ENCODE results near the gene HABP2. TPM values are rescaled to one million over a fixed set of nuclear protein-coding genes. Genes with fewer than 3 reads are reported as not detected.

The HABP2 gene
- total RNA-seq: 0.63 TPM in 1 of 2 replicates, not detected in the other

GRCh38 chr10:113552701-113553100, at the start of gene HABP2:
Gene HABP2, plus strand, starts transcription at chr10:113553053. Its CDS starts 69 bp downstream, at chr10:113553122.
- H3K4me3 ChIP-seq (ENCODE audit: low read depth, low read length): peak within 1 kb of the TSS; percentile 33
- TF ChIP-seq, protein P1, sequence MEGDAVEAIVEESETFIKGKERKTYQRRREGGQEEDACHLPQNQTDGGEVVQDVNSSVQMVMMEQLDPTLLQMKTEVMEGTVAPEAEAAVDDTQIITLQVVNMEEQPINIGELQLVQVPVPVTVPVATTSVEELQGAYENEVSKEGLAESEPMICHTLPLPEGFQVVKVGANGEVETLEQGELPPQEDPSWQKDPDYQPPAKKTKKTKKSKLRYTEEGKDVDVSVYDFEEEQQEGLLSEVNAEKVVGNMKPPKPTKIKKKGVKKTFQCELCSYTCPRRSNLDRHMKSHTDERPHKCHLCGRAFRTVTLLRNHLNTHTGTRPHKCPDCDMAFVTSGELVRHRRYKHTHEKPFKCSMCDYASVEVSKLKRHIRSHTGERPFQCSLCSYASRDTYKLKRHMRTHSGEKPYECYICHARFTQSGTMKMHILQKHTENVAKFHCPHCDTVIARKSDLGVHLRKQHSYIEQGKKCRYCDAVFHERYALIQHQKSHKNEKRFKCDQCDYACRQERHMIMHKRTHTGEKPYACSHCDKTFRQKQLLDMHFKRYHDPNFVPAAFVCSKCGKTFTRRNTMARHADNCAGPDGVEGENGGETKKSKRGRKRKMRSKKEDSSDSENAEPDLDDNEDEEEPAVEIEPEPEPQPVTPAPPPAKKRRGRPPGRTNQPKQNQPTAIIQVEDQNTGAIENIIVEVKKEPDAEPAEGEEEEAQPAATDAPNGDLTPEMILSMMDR (conservative IDR thresholded peaks at IDR 0.05; ENCODE audit: low read depth, low read length): no peak
- peak; percentile 69 for DNase-seq (ENCODE audit: low read depth)

GRCh38 chr10:113503930-113504329, 48.9 kb upstream of the HABP2 start:
- TF ChIP-seq, protein P1 (conservative IDR thresholded peaks at IDR 0.05; ENCODE audit: low read depth, low read length): no peak
- DNase-seq (ENCODE audit: low read depth): no peak
- no peak overlapping the region for H3K4me3 ChIP-seq (ENCODE audit: low read depth, low read length)

DNA sequence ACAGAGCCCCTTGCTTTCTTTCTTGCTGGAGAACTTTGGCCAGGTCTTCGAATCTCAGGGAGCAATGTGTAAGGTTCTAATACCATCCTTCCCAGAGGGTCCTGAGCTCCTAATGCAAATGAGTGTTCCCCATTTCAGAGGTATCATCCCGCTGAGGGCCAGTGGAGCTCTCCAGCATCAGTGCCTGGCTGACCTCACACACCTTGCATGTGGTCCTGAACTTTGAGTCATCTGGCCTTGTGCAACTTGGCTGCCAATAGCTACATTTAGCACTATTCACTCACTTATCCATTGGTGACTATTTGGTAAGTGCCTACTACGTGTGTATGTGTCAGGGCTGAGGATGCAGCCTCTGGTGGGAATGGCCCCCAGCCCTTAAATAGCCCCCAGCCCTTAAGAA, 48.4 kb upstream of the HABP2 start:
- TF ChIP-seq, protein P1 (conservative IDR thresholded peaks at IDR 0.05; ENCODE audit: low read depth, low read length): no peak
- no peak overlapping the region for H3K4me3 ChIP-seq (ENCODE audit: low read depth, low read length)
- no peak for DNase-seq (ENCODE audit: low read depth)

DNA sequence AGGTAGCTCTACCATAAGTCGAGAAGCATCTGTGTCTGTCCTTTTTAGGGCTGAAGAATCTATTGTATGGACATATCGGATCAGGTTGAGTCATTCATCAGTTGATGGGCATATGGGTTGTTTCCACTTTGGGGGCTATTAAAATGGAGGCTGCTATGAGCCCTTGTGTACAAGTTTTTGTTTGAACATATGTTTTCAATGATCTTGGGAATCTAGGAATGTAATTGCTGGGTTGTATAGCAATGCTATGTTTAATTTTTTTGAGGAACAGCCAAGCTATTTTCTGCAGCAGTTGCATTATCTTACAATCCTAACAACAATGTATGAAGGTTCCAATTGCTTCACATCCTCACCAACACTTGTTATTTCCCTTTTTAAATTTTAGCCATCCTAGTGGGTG, 46.4 kb upstream of the HABP2 start:
- DNase-seq (ENCODE audit: low read depth): no peak
- H3K4me3 ChIP-seq (ENCODE audit: low read depth, low read length): no peak overlapping the region
- TF ChIP-seq, protein P1 (conservative IDR thresholded peaks at IDR 0.05; ENCODE audit: low read depth, low read length): no peak

DNA sequence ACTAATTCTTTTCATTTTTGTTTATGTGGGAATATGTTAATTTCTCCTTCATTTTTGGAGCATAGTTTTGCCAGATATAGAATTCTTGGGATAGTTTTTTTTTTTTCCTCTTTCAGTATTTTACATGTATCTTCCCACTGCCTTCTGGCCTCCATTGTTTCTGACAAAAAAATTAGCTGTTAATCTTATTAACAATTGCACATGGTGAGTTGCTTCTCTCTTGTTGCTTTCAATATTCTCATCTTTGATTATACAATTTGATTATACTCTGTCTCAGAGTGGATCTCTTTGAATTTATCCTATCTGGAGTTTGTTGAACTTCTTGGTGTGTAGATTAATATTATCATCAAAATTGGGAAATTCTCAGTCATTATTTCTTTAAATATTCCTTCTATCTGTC, 41.4 kb upstream of the HABP2 start:
- TF ChIP-seq, protein P1 (conservative IDR thresholded peaks at IDR 0.05; ENCODE audit: low read depth, low read length): no peak
- H3K4me3 ChIP-seq (ENCODE audit: low read depth, low read length): no peak overlapping the region
- DNase-seq (ENCODE audit: low read depth): no peak

- TF ChIP-seq, protein P1 (conservative IDR thresholded peaks at IDR 0.05; ENCODE audit: low read depth, low read length): no peak
- no peak for DNase-seq (ENCODE audit: low read depth)
- no peak overlapping the region for H3K4me3 ChIP-seq (ENCODE audit: low read depth, low read length)
Measured at GRCh38 chr10:113515161-113515560, 37.7 kb upstream of the HABP2 start.

- TF ChIP-seq, protein P1 (conservative IDR thresholded peaks at IDR 0.05; ENCODE audit: low read depth, low read length): no peak
- DNase-seq (ENCODE audit: low read depth): no peak
- no peak overlapping the region for H3K4me3 ChIP-seq (ENCODE audit: low read depth, low read length)
Measured at GRCh38 chr10:113515601-113516000, 37.3 kb upstream of the HABP2 start.

Data from epithelial cell of proximal tubule (primary cell).